Measurements from ENCODE around the gene NDUFB10. TPM values are rescaled to one million over a fixed set of nuclear protein-coding genes. Genes with fewer than 3 reads are reported as not detected.
A peak's percentile ranks its signal among the peaks of the same experiment; 100 is the strongest.

The NDUFB10 gene
- total RNA-seq, 1 experiment from 2014 or later: 190 TPM

GRCh38 chr16:1924095-1924494, 35.2 kb upstream of the NDUFB10 start:
- DNase-seq: no peak
- Histone ChIP-seq H3K9me2 (ENCODE audit: insufficient read depth) (no peaks in the 10 kb centered on the region), H3K9me3 (ENCODE audit: insufficient read depth, low read depth) (no peaks in the 10 kb centered on the region), H4K20me1 (ENCODE audit: insufficient read depth) (no peaks in the 10 kb centered on the region), H3K36me3 (ENCODE audit: low read depth) (no peaks in the 10 kb centered on the region), H3K27me3 (ENCODE audit: insufficient read depth, low read depth) (peaks cover 28% of the 10 kb centered on the region; the same call in 1 of the 2 replicates), H3K4me1 (replicated peaks; ENCODE audit: insufficient read depth) (peaks cover 16% of the 10 kb centered on the region), H3F3A (ENCODE audit: insufficient read depth, low read depth) (peaks cover 20% of the 10 kb centered on the region; the same call in 1 of the 2 replicates), H3K4me2 (peak overlapping the region; percentile 48), H3K79me2 (ENCODE audit: low read depth) (no peaks in the 10 kb centered on the region), H3K4me3 (no peak overlapping the region), H3K27ac (no peak overlapping the region), H2AFZ (no peak overlapping the region)
- intact Hi-C loops (cut with micrococcal nuclease; ENCODE audit: unreplicated experiment): no loop called here
- POLR2A ChIA-PET (ENCODE audit: unreplicated experiment): interaction anchor here (0.7 kb wide), 1 partner anchor 1109 kb away, joined by 12 read pairs; no protein-coding TSS in a partner anchor
- TF ChIP-seq EZH2 (IDR thresholded peaks at IDR 0.05; ENCODE audit: low read depth): no peak
- TF ChIP-seq, protein P1, sequence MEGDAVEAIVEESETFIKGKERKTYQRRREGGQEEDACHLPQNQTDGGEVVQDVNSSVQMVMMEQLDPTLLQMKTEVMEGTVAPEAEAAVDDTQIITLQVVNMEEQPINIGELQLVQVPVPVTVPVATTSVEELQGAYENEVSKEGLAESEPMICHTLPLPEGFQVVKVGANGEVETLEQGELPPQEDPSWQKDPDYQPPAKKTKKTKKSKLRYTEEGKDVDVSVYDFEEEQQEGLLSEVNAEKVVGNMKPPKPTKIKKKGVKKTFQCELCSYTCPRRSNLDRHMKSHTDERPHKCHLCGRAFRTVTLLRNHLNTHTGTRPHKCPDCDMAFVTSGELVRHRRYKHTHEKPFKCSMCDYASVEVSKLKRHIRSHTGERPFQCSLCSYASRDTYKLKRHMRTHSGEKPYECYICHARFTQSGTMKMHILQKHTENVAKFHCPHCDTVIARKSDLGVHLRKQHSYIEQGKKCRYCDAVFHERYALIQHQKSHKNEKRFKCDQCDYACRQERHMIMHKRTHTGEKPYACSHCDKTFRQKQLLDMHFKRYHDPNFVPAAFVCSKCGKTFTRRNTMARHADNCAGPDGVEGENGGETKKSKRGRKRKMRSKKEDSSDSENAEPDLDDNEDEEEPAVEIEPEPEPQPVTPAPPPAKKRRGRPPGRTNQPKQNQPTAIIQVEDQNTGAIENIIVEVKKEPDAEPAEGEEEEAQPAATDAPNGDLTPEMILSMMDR (conservative IDR thresholded peaks at IDR 0.05): no peak
- CTCF ChIA-PET: no interaction called here
- BruUV-seq (replicated peaks): no TSS peak

GRCh38 chr16:1926271-1926670, 33.1 kb upstream of the NDUFB10 start:
- TF ChIP-seq, protein P1 (conservative IDR thresholded peaks at IDR 0.05): no peak
- no peak for TF ChIP-seq EZH2 (IDR thresholded peaks at IDR 0.05; ENCODE audit: low read depth)
- Histone ChIP-seq H3K4me3 (no peak overlapping the region), H3K27ac (no peak overlapping the region), H3F3A (ENCODE audit: insufficient read depth, low read depth) (peaks cover 18% of the 10 kb centered on the region; the same call in 1 of the 2 replicates), H4K20me1 (ENCODE audit: insufficient read depth) (no peaks in the 10 kb centered on the region), H3K36me3 (ENCODE audit: low read depth) (no peaks in the 10 kb centered on the region), H3K4me1 (replicated peaks; ENCODE audit: insufficient read depth) (peaks cover 16% of the 10 kb centered on the region), H3K9me2 (ENCODE audit: insufficient read depth) (no peaks in the 10 kb centered on the region), H3K27me3 (ENCODE audit: insufficient read depth, low read depth) (peaks cover 8% of the 10 kb centered on the region; the same call in 1 of the 2 replicates), H2AFZ (no peak overlapping the region), H3K79me2 (ENCODE audit: low read depth) (no peaks in the 10 kb centered on the region), H3K9me3 (ENCODE audit: insufficient read depth, low read depth) (no peaks in the 10 kb centered on the region), H3K4me2 (no peak overlapping the region)
- intact Hi-C loops (cut with micrococcal nuclease; ENCODE audit: unreplicated experiment): no loop called here
- no TSS peak for BruUV-seq (replicated peaks)
- DNase-seq: no peak
- CTCF ChIA-PET: no interaction called here
- POLR2A ChIA-PET (ENCODE audit: unreplicated experiment): interaction anchor here (0.6 kb wide), 1 partner anchor 46 kb away, joined by 3 read pairs; the partner anchor contains the start of gene TBL3

DNA sequence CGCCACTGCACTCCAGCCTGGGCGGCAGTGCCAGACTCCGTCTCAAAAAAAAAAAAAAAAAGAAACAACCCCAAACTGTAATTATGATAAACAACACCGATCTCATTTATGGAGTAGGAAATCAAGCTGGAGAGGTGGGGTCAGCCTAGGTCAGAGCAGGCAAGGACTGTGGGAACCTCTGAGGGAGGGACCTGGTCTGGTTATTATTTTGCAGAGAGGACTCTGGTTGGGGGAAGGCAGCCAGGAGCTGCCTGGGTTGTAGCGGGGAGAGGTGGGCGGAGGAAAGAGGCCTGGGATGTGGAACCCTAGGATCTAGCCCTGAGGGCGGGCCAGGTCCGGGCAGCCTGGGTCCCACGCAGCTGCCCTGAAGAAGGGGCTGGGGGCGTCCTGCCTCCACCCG, 30.2 kb upstream of the NDUFB10 start:
- no peaks in the 10 kb centered on the region for H4K20me1 ChIP-seq (ENCODE audit: insufficient read depth)
- no peaks in the 10 kb centered on the region for H3K79me2 ChIP-seq (ENCODE audit: low read depth)
- ChIA-PET CTCF (interaction anchor here (0.5 to 1.0 kb wide), 8 partner anchors 27 to 226 kb away, joined by 3 to 8 read pairs (median 4); partner anchors contain the start of gene TRAF7), POLR2A (ENCODE audit: unreplicated experiment) (interaction anchor here (0.6 to 0.7 kb wide), 2 partner anchors 27 to 146 kb away, joined by 4 to 9 read pairs; partner anchors contain the start of gene NUBP2)
- no peaks in the 10 kb centered on the region for H3K9me3 ChIP-seq (ENCODE audit: insufficient read depth, low read depth)
- H2AFZ ChIP-seq: peak overlapping the region; percentile 94
- intact Hi-C loops (cut with micrococcal nuclease; ENCODE audit: unreplicated experiment): loop anchor here (1.0 to 2.0 kb wide), 2 partner anchors 59 to 62 kb away; no protein-coding TSS in a partner anchor
- H3K27ac ChIP-seq: no peak overlapping the region
- peaks cover 4% of the 10 kb centered on the region; the same call in 1 of the 2 replicates for H3F3A ChIP-seq (ENCODE audit: insufficient read depth, low read depth)
- peaks cover 2% of the 10 kb centered on the region; the same call in 1 of the 2 replicates for H3K4me1 ChIP-seq (replicated peaks; ENCODE audit: insufficient read depth)
- TF ChIP-seq, protein P1 (conservative IDR thresholded peaks at IDR 0.05): no peak
- no TSS peak for BruUV-seq (replicated peaks)
- H3K27me3 ChIP-seq (ENCODE audit: insufficient read depth, low read depth): no peaks in the 10 kb centered on the region
- no peaks in the 10 kb centered on the region for H3K9me2 ChIP-seq (ENCODE audit: insufficient read depth)
- H3K4me2 ChIP-seq: peak overlapping the region; percentile 66
- peak overlapping the region; percentile 67 for H3K4me3 ChIP-seq
- peak in 1 of 2 experiments; percentile 42 for DNase-seq
- no peaks in the 10 kb centered on the region for H3K36me3 ChIP-seq (ENCODE audit: low read depth)
